Measurements from ENCODE around the gene SLC16A3.
"Not testable (repeated sequence)": the region's sequence is repeated elsewhere in the genome, so short reads cannot be mapped to it uniquely, and the experiment has no call there.

SLC16A3 gene

DNA sequence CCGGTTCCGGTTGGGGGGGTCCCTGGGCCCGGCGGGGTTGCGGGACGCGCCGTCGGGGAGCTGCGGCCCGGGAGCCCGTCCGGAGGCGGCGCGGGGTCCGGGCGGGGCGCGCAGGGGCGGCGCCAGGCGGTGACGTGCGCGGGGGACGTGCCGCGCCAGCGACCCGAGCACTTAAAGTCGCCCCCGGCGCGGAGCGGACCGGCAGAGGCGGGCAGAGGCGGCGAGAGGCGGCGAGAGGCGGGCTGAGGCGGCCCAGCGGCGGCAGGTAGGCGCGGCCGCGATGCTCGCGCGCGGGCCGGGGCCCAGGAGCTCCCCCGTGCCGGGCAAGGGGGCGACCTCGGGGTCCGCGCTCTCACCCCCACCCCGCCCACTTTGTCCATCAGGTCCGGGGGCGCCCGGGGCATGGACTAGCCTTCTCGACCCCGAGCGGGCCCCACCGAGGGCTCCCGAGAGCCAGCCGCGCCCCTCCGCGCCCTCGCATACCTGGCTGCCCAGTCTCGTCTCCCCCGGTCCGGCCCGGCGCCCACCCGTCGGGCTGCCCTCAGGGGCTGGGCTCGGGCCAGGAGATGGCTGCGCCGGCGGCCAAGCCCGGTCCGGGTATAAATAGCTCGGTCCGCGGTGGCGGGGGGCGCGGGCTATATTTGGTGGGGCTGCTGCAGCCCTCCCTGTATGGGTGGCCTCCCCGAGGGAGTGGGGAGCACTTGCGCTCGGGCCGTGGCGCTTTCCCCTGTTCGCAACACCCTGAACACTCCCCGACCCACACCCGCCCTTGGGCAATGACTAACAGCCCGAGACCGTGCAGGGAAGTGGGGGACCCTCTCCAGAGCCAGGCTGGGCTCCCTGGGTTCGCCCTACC lies at the start of gene SLC16A3:
SLC16A3 (plus strand) TSS at position 201 of the 856 bp plus-strand sequence. CDS start 6,967 bp downstream, outside the sequence.
- peak; percentile 91 for DNase-seq (ENCODE audit: low read depth)

DNA sequence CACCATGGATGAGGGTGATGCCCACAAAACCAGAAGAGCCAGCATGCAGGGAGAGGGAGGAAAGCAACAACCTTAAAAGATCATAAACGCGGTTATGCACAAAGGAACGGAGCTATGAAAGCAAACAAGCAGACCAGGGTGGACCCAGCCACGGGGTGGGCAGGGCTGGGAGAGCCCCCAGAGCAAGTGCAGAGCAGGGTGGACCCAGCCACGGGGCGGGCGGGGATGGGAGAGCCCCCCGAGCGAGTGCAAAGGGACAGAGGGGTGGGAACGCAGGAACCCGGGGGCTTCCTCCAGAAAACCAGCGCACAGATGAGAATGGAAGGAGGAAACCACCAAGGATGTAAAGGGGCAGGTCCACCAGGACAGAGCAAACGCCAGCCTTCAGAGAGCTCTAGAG lies 49.4 kb upstream of the SLC16A3 start:
- no peak for DNase-seq (ENCODE audit: low read depth)

DNA sequence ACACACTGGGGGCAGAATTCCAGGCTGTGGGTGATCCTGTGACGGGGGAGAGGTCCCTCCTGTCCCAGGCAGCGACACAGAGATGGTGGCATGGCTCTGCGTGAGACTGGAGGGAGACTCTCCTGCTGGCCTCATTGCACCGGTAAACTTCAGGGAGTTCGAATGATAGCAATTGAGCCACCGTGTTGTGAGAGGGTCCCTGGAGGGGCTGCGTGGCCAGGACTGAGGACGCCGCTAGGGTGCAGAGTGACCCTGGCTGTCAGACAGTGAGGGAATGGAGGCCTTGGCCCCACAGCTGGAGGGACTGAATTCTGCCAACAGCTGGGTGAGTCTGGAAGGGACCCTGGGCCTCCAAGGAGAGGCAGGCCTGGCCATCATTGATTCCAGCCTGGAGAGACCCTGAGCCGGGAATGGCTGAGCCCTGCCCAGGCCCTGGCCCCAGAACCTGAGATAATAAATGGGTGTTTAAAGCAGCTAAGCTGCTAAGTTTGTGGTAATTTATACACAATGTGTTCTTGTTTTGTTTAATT lies 48.8 kb upstream of the SLC16A3 start:
- DNase-seq (ENCODE audit: low read depth) = no peak

DNA sequence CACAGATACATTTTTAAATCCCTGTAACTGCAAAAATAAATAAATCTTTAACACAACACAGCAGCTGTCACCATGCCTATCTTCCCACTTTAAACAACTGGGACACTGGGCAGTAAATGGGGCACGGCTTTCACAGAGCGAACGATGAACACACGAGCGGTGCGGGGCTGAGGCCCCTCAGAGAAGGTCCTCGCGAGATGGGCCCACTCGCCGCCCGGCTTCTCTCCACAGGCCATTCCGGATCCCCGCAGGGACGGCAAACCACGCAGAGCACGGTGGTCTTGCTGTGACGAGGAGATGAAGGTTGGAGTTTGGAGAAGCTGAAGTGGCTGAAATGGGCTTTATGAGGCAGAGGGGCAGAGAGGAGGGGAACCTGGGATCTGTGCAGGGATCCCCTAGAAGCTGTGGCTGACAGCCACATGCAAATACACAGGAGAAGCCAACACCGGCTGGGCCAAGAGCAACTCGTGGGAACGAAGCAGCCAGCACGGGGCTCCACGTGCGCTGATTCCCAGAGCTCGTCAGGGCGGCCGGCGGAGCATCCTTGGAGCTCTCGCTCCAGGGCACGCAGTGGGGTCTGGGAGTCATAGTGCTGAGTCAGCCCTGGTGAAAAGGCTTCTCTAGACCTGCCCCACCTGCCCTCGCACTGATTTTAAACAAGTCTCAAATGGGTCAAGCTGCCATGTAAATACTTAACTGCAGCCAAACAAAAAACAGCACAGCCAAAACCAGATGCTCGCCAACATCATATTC lies 47.9 kb upstream of the SLC16A3 start:
- DNase-seq (ENCODE audit: low read depth) = no peak

DNA sequence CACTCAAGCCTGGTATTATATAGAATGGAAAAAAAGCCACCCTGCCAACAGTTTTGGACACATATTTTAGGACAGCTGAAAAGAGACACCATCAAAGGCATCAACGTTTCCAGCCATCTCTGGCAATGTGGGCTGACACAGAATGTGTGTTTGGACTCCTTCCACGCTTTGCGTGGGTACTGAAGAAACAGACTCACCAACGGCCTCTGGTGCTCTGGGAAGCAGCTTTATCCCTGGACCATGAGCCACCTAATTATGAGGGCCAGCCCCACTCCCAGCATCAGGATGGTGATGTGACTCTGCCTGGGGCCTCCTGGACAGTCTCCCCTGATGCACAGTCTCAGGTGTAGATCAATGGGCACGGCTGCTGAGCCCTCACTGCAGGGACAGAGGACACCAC lies 44.1 kb upstream of the SLC16A3 start:
- no peak for DNase-seq (ENCODE audit: low read depth)

DNA sequence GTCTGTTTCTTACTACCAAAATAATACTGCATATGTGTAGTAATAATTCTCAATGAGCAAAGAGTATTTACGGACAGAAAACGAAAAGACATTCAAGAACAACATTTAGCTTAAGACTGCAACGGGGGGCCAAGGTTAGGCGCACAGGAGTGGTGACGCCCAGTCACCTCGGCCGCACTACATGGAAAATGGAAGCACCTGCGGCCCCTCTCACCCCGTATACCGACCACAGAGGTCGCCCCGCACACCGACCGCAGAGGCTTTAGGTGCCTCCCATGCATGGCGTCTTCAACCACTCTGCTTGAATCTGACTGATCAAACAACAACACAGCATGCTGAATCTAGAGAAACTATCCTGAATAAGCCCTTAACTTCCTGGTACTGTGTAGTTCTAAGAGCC lies 42.6 kb upstream of the SLC16A3 start:
- DNase-seq (ENCODE audit: low read depth) = no peak

DNA sequence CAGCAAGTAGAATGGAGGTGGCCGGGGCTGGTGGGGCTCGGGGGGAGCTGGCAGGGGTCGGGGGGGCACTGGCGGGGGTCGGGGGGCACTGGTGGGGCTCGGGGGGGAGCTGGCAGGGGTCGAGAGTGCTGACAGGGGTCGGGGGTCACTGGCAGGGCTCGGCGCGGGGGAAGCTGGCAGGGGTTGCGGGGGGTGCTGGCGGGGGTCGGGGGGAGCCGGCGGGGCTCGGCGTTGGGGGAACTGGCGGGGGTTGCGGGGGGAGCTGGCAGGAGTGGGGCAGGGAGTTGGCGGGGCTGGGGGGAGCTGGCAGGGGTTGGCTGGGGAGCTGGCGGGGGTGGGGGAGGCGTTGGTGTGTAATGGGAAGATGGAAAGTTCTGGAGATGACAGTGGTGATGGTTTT lies 41.3 kb upstream of the SLC16A3 start:
- DNase-seq (ENCODE audit: low read depth) = no peak

DNA sequence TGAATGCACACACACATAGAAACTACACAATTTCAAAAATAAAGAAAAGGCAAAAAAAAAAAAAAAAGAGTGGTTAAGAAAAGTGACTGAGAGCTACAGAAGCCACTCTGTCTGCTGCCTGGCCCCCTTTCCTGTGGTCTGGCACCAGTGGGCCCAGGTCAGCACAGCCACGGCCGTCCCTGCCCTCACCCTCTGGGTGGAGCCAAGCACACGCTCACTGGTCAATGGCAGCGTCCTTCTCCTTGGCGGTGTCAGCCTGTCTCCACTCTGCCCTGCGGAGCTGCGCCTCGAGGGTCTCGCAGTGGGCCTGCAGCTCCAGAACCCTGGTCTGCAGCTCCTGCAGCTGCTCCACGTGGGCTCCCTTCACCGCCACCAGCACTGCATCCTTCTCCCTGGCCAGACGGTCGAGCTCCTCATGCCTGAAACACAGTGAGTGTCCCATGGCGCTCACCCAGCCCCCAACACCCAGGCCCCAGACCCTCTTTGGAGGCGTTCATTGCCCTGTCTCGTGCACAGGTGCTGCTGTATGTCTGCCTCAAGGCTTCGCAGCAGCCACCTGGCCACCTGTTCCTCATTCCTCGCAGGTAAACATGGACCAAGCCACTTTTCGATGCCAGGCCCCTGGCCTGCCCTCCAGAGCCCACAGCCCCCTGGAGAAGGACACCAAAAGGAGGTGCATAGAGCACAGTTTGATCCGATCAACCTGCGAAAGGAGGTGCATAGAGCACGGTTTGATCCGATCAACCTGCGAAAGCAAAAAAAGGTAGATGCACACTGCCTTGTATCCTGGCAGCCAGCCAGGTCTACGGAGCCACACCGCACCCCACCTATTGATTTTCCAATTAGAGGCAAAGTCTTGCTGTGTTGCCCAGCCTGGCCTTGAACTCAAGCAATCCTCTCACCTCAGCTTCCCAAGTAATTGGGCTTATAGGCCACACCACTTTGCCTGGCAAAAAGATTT lies 40.6 kb upstream of the SLC16A3 start:
- no peak for DNase-seq (ENCODE audit: low read depth)

DNA sequence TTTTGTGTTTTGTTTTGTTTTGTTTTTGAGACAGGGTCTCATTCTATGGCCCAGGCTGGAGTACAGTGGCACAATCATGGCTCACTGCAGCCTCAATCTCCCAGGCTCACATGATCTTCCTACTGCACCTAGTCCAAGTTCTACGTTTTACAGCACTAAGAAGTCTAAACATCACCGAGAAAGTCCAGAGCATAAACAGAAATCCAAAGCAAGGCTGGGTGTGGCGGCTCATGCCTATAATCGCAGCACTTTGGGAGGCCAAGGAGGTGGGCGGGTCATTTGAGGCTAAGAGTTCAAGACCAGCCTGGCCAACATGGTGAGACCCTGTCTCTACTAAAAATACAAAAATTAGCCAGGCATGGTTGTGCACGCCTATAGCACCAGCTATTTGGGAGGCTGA lies 35.8 kb upstream of the SLC16A3 start:
- not testable (repeated sequence) for DNase-seq (ENCODE audit: low read depth)

DNA sequence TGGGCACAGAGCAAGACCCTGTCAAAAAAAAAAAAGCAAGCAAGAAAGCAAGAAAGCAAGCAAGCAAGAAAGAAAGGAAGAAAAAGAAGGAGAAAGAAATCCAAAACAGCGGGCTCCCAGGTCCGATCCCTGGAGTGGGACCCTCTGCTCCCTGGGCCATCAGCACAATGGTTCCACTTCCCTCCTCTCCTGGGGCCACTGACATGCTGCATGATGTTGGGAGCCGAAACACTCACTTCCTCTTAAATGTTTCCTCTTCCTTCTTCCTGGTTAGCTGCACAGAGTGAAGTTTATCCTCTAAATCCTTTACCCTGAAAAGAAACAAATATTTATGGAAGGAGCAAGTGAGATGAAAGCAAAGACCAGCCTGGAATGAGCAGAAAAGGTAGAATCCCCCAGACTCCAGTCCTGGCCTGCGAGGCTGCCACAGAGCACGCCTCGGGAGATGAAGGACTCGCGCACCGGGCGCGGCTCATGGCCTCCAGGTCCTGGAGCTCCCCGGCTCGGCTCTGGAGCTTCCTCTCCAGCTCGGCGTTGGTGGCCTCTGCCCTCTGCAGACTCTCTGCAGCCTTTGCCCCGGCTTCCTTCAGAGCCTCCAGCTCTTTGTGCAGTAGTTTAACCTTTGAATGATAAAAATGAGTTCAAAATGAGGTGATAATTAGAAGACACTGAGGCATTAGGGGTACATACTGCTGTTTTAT lies 35.2 kb upstream of the SLC16A3 start:
- DNase-seq (ENCODE audit: low read depth) = no peak

DNA sequence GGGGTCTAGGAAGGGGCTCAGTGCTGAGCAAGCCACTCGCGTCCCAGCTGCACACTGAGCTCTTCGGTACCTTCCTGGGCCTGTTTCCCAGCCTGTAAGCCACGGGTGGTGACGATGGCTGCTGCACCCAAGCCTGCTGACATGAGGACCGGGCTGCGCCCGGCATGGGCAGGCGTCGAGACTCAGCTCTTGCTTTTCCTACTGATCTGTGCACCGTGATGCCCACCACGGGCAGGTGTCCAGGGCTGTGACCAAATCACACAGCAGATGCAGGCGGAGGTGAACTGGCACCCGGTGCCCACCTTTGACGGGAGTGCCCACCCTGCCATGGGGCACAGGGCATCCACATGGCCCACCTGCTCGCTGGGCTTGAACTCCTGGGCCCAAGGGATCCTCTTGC lies 34.1 kb upstream of the SLC16A3 start:
- DNase-seq (ENCODE audit: low read depth) = no peak

DNA sequence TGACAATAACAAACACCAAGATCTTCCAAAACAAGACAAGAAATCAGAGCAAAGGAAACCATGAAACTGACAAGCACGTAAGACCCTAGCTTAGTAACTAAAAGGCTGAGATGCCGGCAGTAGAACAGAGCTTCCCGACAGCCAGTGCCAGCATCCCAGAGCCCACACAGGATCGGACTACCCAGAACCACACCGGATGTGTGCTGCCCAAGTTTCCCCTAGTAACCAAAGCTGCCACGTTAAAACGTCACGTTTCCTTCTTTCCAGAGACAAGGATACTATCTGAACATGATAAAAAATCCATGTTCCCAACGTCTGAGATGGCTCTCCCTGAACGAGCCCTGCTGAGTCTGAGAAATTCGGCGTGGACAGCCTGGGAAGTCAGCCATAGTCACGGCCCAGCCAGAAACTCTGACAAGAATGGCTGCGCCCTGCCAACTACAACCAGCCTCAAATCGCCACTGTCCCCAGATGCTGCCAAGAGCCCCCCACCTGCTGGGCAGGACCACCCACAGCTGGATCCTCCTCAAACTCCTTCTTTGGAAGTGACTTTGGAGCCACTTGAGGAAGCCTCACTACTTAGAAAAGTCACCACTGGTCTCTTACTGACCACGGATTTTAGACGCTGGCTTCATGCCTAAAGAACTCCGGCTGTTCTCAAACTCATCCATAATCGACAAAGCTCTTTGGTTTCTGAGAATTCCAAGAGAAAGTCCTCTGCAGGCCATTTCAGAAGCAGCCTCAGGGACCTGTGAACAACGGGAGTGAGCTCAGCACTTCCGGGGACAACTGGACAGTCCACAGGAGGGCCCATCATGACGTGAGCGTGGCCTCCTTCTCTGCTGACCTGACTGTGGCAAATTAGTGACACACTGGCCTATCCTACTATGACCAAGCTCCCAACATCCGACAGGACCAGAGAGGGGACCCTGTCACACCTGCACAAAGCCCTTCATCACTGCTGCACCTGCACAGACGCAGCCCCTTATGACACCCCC lies 32.9 kb upstream of the SLC16A3 start:
- DNase-seq (ENCODE audit: low read depth) = no peak

DNA sequence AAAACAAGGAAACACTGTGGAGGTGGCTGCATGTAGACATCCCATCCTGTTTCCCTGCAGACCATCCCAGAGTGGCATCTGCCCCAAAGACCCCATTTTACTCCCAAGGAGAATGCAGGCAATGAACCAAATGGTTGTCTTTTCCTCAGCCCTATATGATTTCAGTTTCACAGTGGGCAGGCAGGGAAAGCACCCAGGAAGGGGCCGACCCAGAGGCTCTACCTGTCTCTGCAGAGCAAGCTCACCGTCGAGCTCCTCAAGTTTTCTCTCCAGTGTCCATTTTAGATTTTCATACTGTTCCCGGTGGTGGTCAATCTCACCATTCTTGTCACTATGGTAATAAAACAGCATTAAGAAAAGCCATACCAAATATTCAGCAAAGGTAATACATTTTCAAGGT lies 30.8 kb upstream of the SLC16A3 start:
- DNase-seq (ENCODE audit: low read depth) = no peak

DNA sequence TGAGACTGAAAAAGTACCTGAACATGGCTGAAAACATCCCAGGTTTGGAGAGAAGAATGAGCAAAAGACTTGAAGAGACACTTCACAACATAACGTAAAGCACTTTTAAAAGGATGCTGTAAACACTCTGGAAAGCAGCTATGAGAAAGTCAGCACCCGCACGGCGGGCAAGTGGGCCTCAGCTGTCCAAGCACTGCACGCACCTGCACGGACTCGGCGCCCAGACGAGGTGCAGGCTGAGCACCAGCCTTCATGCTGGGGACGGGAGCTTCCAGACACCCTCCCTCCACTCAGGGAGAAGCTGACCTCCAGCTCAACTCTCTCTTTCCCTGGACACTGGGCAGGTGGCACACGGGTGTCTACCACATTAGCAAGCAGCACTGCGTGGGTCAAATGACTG lies 29.3 kb upstream of the SLC16A3 start:
- no peak for DNase-seq (ENCODE audit: low read depth)

DNA sequence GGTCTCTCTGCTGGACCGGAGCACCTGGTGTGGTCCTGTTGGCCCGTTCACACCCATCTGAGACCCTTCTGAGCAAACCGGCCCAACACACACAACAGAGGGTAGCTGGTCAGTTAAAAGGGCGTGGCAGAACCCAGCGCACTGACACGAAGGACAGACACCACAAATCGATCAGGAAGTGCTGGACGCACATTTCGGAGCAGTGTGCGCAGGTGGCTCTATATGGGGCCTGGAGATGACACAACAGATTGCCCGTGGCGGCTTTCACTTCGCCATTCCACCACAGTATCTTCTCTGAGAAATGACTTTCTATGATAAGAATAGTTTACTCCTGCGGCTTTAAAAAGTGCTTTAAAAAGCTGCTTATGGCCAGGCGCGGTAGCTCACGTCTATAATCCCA lies 28.7 kb upstream of the SLC16A3 start:
- no peak for DNase-seq (ENCODE audit: low read depth)

DNA sequence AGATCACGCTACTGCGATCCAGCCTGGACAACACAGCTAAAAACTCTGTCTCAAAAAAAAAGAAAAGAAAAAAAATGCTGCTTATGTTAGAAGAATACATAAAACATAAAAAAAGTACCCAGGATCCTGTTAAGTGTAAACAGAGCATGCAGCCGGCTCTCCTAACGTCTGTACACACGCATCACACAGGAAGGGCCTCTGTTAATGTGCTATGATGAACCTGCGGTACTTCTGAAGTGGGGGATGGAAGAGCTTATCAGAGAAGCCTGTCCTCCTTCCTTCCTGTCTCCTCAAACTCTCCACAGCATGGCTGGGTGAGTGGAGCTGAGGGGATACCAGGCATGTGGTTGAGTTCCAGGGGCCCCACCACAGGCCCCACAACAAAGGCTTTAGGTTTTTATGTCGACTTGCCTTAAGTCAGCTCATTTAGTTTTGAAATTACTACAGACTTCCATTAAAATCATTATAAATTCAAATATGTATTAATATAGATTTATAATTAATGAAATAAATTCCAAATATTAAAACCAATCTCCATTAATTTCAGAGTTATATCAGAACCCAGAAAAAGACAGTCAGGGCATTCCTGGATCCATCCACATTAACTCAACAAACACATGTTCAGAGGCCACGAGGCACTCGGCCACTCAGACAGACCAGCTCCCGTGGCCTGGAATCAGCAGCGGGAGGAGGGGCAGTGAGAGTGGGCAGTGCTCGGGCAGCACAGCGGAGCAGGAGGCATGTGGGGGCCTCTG lies 27.9 kb upstream of the SLC16A3 start:
- DNase-seq (ENCODE audit: low read depth) = no peak

DNA sequence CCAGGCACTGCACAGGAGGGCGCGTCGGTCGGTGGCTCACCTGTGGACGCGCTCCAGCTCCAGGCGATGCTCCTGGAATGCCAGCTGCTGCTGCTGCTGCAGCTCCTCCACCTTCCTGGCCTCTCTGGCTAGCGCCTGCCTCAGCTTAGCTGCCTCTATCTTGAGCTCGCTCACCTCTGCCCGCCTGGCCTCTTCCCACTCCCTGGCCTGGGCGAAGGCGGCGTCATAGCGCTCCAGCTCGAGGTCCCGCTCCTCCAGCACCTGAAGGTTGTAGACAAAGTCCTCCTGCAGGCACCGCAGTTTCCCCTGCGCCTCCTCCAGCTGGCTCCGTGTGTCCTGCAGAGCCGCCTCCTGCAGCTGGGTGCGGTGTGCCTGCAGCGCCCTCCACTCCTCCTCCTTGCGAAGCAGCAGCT lies 27.3 kb upstream of the SLC16A3 start:
- no peak for DNase-seq (ENCODE audit: low read depth)

DNA sequence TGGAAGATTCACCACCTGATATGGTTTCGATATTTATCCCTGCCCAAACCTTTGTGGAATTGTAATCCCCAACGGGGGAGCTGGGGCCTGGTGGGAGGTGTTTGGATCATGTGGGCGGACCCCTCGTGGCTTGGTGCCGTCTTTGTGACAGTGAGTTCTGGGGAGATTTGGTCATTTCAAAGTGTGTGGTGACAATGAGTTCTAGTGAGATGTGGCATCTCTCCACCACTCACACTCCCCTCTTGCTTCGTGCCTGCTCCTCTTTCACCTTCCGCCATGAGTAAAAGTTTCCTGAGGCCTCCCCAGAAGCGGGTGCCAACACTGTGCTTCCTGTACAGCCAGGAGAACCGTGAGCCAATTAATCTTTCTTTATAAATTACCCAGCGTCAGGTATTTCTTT lies 25.9 kb upstream of the SLC16A3 start:
- DNase-seq (ENCODE audit: low read depth) = no peak

DNA sequence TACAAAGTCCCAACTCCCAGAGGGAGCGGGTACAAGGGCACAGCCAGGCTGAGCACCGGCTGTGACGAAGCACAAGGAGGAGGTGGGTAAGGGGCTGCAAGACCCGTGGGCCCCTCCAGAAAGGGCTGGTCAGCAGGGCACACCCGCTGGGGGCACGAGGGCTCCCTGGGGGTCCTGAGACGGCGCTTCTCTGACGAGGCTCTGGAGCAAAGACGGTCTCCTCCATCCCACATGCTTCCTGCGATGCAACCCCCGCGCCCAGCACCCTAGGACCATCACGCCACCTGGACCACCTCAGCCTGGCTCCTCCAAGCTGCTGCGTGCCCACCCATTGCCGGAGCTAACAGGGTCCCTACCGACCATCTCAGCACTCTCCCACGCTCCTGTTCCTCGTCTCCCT lies 24.9 kb upstream of the SLC16A3 start:
- no peak for DNase-seq (ENCODE audit: low read depth)
